Activated B cell treated with CpG ODN at 0.5 μM for 24 hours (primary cell): ENCODE results near the gene DNAJC11. TPM values are rescaled to one million over a fixed set of nuclear protein-coding genes. Genes with fewer than 3 reads are reported as not detected.
"Not testable (repeated sequence)": the region's sequence is repeated elsewhere in the genome, so short reads cannot be mapped to it uniquely, and the experiment has no call there.

Source experiments
- ATAC-seq: fragments of 200-7000 bp; cut with Tn5 transposase; one replicate; pipeline ENCODE4 v1.10.0; 2021; ENCODE audit warnings: low read depth, mild to moderate bottlenecking, moderate library complexity
- CTCF ChIA-PET: fragments of 350-600 bp; sonication (Branson Sonifier 250); formaldehyde crosslinking; loops from one replicate; lab custom pipeline; 2021; ENCODE audit warnings: antibody characterized with exemption; lab: Charles Lee
- POLR2A ChIA-PET: fragments of 350-600 bp; sonication (Branson Sonifier 250); formaldehyde crosslinking; loops from one replicate; lab custom pipeline; 2021; ENCODE audit warnings: antibody characterized with exemption; lab: Charles Lee
- DNase-seq: peaks from one replicate; pipeline ENCODE4 v3.0.0; 2022
- H3K27ac Mint-ChIP-seq: one replicate; pipeline ENCODE4 v1.8.0; 2020; ENCODE audit warnings: mixed read lengths
- H3K27me3 Mint-ChIP-seq: one replicate; pipeline ENCODE4 v1.8.0; 2021; ENCODE audit warnings: mixed read lengths
- H3K36me3 Mint-ChIP-seq: one replicate; pipeline ENCODE4 v1.8.0; 2021; ENCODE audit warnings: low read depth, mixed read lengths
- H3K4me1 Mint-ChIP-seq: one replicate; pipeline ENCODE4 v1.8.0; 2021; ENCODE audit warnings: mixed read lengths
- H3K4me3 Mint-ChIP-seq: one replicate; pipeline ENCODE4 v1.8.0; 2020; ENCODE audit warnings: mild to moderate bottlenecking, mixed read lengths
- H3K9me3 Mint-ChIP-seq: one replicate; pipeline ENCODE4 v1.8.0; 2020; ENCODE audit warnings: mixed read lengths
- CTCF ChIP-seq: fragments of 200-600 bp; IDR thresholded peaks from one replicate; pipeline ENCODE4 v1.8.0; 2022; ENCODE audit warnings: antibody characterized with exemption, mild to moderate bottlenecking
- intact Hi-C: fragments of 100-400 bp; cut with micrococcal nuclease; formaldehyde crosslinking; loops from one replicate; pipeline ENCODE4 v1.15.1; 2024
- total RNA-seq: library from RNA; stranded (reverse); gene quantifications from 2 replicates; pipeline ENCODE4 v1.2.3, GENCODE V29; 2022

DNAJC11 gene
- total RNA-seq, 1 donor from 2014 or later: 65.6 TPM

DNA sequence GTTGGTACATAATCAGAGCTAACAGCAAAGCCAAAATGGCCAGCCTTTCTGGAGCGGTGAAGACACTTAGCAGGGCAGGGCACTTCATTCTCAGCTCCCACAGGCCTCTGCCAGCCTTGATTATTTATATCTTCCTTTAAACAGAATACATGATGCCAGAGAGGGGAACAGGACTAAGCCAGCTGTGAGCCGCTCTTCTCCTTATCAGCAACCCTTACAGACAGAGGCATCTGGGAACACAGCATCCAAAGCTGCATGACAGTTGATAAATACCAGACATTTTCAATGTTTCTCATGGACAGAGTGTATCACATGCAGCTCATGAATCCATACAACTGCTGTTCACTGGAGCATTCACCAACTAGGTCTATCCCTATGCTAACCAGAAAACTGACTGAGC lies 29.1 kb downstream of the DNAJC11 start:
- CTCF ChIA-PET: interaction anchor here (1.0 kb wide), 1 partner anchor 47 kb away, joined by 3 read pairs; no protein-coding TSS in a partner anchor

GRCh38 chr1:6668503-6668902 lies 33.1 kb downstream of the DNAJC11 start:
- no peak overlapping the region for H3K4me3 Mint-ChIP-seq
- POLR2A ChIA-PET: no interaction called here
- CTCF ChIA-PET: no interaction called here
- no peaks in the 10 kb centered on the region for H3K9me3 Mint-ChIP-seq
- intact Hi-C loops: no loop called here
- no peaks in the 10 kb centered on the region for H3K4me1 Mint-ChIP-seq
- H3K36me3 Mint-ChIP-seq: peaks cover 61% of the 10 kb centered on the region
- ATAC-seq (no peak), DNase-seq (no peak)
- no peaks in the 10 kb centered on the region for H3K27me3 Mint-ChIP-seq
- no peak overlapping the region for H3K27ac Mint-ChIP-seq
- TF ChIP-seq CTCF: no peak

More for the DNA sequence above, 29.1 kb downstream of the DNAJC11 start:
- H3K9me3 Mint-ChIP-seq: no peaks in the 10 kb centered on the region
- H3K36me3 Mint-ChIP-seq: peaks cover 63% of the 10 kb centered on the region
- no peak for DNase-seq
- POLR2A ChIA-PET: no interaction called here
- no peaks in the 10 kb centered on the region for H3K27me3 Mint-ChIP-seq
- H3K4me3 Mint-ChIP-seq: no peak overlapping the region
- intact Hi-C loops: no loop called here
- TF ChIP-seq CTCF: no peak
- no peaks in the 10 kb centered on the region for H3K4me1 Mint-ChIP-seq
- no peak for ATAC-seq
- no peak overlapping the region for H3K27ac Mint-ChIP-seq

DNA sequence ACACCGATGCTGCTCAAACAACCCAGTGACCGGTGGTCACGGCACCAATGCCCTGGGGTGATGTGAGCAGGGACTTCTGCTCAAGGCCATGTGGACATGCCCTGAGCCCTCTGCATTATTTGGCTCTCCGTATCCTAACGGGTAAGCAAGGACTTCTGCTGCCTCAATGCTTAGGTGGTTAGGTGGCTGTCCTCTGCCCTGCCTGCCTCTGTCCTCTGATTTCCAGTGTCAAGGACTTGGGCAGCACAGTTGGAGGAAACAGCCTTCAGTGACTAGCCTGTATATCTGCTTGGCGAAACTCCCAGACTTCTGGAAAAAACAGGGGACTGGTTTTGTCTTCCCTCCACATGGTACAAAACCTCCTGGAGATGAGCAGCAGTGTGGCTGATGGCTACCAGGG lies 34.5 kb downstream of the DNAJC11 start:
- DNase-seq (no peak), ATAC-seq (no peak)
- intact Hi-C loops: no loop called here
- H3K27me3 Mint-ChIP-seq: no peaks in the 10 kb centered on the region
- H3K9me3 Mint-ChIP-seq: no peaks in the 10 kb centered on the region
- H3K4me3 Mint-ChIP-seq: no peak overlapping the region
- ChIA-PET POLR2A (no interaction called here), CTCF (interaction anchor here (1.6 kb wide), 1 partner anchor 11 kb away, joined by 4 read pairs; no protein-coding TSS in a partner anchor)
- H3K27ac Mint-ChIP-seq: no peak overlapping the region
- no peaks in the 10 kb centered on the region for H3K4me1 Mint-ChIP-seq
- H3K36me3 Mint-ChIP-seq: peaks cover 60% of the 10 kb centered on the region
- TF ChIP-seq CTCF: no peak

DNA sequence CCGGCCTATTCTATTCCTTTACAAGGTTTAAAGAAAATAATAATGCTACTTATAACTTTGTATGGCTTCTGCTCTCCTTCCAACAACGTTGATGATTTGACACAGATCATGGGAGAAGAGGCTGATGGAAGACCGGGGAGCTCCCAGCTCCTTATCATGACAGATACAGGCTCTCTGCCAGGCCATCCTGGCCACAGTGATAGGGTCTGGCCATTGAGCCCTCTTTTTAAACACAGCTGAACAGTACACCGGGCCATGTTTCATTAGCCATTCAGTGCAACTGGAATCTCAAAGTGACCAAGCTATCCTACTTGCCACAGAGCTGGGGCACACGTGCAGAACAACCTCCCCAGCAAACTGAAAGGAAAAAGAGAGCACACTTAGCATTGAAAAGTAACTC lies 34.9 kb downstream of the DNAJC11 start:
- Mint-ChIP-seq H3K27ac (no peak overlapping the region), H3K4me1 (no peaks in the 10 kb centered on the region), H3K27me3 (no peaks in the 10 kb centered on the region), H3K36me3 (peaks cover 57% of the 10 kb centered on the region), H3K4me3 (no peak overlapping the region), H3K9me3 (no peaks in the 10 kb centered on the region)
- intact Hi-C loops: no loop called here
- DNase-seq (no peak), ATAC-seq (no peak)
- ChIA-PET CTCF (interaction anchor here (1.6 kb wide), 1 partner anchor 11 kb away, joined by 4 read pairs; no protein-coding TSS in a partner anchor), POLR2A (no interaction called here)
- TF ChIP-seq CTCF: no peak

DNA sequence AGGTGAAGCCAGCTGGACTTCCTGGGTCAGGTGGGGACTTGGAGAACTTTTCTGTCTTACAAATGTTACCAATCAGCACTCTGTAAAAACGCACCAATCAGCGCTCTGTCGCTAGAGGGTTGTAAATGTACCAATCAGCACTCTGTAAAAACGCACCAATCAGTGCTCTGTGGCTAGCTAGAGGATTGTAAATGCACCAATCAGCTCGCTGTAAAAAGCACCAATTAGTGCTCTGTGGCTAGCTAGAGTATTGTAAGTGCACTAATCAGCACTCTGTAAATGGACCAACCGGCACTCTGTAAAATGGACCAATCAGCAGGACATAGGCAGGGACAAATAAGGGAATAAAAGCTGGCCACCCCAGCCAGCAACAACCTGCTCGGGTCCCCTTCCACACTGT lies 39.1 kb downstream of the DNAJC11 start:
- DNase-seq, H3K4me3 Mint-ChIP-seq, H3K4me1 Mint-ChIP-seq, H3K27me3 Mint-ChIP-seq, intact Hi-C loops, H3K9me3 Mint-ChIP-seq, CTCF ChIA-PET, POLR2A ChIA-PET, ATAC-seq, H3K27ac Mint-ChIP-seq: not testable (repeated sequence)
- H3K36me3 Mint-ChIP-seq: peaks cover 56% of the 10 kb centered on the region
